K562 treated with DMSO at 1 percent for 48 hours (cell line): ENCODE results near the gene PITPNC1. TPM values are rescaled to one million over a fixed set of nuclear protein-coding genes. Genes with fewer than 3 reads are reported as not detected.

ENCODE experiments used
- total RNA-seq: library from RNA; unstranded; fragments of 300-600 nt; gene quantifications from 2 replicates; pipeline ENCODE4 v1.2.3, GENCODE V29; 2022; ENCODE audit warnings: low replicate concordance; ENCODE audit errors: extremely low read depth

Gene PITPNC1
- total RNA-seq = not detected in 2 replicates

DNA sequence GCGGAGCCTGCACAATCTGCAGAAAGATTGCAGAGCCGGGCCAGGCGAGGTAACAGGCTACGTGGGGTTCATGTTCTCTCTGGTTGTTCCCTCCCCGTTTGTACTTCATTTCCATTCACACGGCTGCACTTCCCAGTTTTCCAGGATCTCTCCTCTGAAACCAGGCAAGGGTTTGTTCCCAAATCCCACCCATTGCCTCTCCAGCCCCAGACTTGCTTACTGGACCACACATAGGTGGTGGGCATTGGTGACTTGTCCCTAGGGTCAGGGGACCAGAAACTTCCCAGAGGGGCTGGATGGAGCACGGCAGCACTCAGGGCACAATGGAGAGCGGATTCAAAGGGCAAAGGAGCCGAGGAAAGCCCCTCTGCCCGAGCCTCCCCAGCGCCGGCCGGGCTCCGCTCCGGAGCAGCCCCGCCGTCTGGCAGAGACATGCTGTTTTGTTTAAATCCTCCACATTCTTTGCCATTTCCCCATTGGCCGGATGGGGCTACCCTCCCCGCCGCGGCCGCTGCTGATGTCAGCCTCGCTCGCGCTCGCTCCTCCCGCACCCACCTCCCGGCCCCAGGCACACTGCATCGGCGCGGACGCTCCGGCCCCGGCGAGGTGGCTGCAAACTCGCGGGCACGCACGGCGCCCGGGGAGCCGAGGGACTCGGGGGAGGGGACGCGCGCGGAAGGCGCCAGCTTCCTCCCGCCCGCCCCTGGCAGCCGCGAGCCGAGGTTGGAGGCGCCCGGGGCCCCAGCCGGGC, at the start of gene PITPNC1:
Gene PITPNC1 (plus strand): TSS at position 545 of the 751 bp plus-strand sequence.

DNA sequence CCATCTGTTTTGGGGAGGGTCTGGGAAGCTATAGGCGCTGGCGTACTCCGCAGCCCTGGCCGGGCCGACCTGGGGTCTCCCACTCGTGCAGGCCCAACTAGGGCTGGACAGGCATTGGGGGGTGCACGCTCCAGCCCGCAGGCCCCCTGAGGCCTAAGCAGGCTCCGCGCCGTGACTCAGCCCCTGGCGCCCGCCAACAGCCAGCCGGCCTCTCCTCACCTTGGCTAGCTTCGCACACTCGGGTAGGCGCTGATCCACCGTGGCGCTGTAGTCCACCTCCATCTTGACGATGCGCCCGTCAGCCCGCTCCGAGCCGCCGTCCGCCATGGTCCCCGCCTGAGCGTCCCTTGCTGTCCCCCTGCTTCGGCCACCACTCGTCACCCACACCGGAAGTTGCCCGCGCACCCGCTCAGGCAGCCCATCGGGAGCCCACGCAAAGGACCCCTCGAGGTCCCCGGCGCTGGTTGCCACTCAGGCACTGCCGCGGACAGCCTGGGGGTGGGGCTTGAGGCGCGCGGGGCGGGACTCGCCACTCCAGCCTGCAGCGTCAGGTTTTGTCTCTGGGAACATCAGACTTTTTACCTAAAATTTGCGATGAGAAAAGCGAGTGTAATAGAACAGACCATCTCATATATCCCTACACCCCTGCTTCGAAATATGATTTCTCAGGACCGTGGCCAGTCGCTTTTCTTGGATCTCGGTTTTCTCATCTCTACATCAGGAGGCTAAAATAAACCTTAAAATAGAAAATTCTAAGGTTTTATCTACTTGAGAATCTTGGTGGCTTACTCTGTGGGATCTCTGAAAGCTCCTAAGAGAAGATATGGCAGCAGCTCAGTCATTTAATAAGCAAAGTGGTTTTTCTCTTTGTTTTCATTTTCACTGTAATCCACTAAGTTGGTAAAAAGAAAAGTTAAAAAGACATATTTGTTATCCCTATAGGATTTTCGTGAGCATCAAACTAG, 10.6 kb upstream of the PITPNC1 start, which contains the start of gene PSMD12:
Gene PSMD12 (minus strand): TSS at position 385 of the 965 bp plus-strand sequence. CDS start 58 bp downstream, at position 327.

DNA sequence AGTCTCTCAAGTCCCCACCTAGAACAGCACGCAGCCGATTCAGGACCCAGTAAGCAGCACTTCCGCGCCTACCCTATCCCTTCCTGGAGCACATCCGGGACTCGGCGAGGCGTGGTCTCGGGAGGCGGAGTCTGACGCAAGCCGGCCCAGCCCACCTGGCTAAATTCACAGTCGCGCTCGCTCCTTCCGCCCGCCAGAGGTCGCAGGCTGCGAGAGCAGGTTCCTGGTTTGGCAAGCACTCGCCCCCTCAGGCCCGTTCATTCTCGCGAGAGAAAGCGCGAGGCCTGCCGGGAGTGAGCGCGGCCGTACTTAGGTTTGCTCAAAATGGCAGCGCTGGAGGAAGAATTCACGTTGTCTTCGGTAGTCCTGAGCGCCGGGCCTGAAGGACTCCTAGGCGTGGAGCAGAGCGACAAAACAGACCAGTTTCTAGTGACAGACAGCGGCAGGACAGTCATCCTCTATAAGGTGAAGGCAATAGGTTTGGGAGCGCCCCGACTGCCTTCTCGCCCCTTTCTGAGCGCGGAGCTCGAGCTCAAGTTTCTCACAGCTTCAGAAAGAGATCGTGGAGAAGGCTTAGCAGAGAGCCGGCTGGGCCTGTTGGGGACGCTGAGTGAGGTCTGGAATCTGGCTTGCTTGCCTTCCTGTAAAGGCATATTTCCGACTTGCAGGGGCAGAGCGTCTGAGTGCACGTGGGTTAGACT, 340.7 kb downstream of the PITPNC1 start, which contains the start of gene NOL11:
Gene NOL11 (plus strand): TSS at position 313 of the 701 bp plus-strand sequence. CDS start 12 bp downstream, at position 325.

Other genes with a start within 250 kb of the PITPNC1 start
- gene HELZ, start 132.1 kb upstream of the PITPNC1 start, total RNA-seq = not detected in 2 replicates
- not detected in 2 replicates for gene PSMD12, start 10.7 kb upstream of the PITPNC1 start, total RNA-seq